ENCODE data around the gene BCL3. TPM values are rescaled to one million over a fixed set of nuclear protein-coding genes. Genes with fewer than 3 reads are reported as not detected.
"Not testable (repeated sequence)": the region's sequence is repeated elsewhere in the genome, so short reads cannot be mapped to it uniquely, and the experiment has no call there.

BCL3 gene
- total RNA-seq, 1 donor from 2014 or later = 4.6 TPM

- not testable (repeated sequence) for DNase-seq
Observed at GRCh38 chr19:44721369-44721768, 27.1 kb upstream of the BCL3 start.

GRCh38 chr19:44722131-44723121 is 26.1 kb upstream of the BCL3 start:
- DNase-seq = no peak

GRCh38 chr19:44723299-44723951 is 25.1 kb upstream of the BCL3 start:
- no peak for DNase-seq

- DNase-seq = peak; percentile 58
Observed at GRCh38 chr19:44723952-44724319, 24.6 kb upstream of the BCL3 start.

GRCh38 chr19:44725251-44725650 is 23.3 kb upstream of the BCL3 start:
- no peak for DNase-seq

GRCh38 chr19:44725684-44726083 is 22.8 kb upstream of the BCL3 start:
- DNase-seq = no peak

GRCh38 chr19:44726465-44726864 is 22.0 kb upstream of the BCL3 start:
- no peak for DNase-seq

GRCh38 chr19:44728178-44728577 is 20.3 kb upstream of the BCL3 start:
- DNase-seq = no peak

GRCh38 chr19:44729516-44730033 is 18.9 kb upstream of the BCL3 start:
- DNase-seq = no peak

- no peak for DNase-seq
Observed at GRCh38 chr19:44731081-44731480, 17.4 kb upstream of the BCL3 start.

GRCh38 chr19:44731622-44732021 is 16.9 kb upstream of the BCL3 start:
- no peak for DNase-seq

GRCh38 chr19:44732235-44733014 is 16.1 kb upstream of the BCL3 start:
- DNase-seq = no peak

GRCh38 chr19:44734357-44734756 is 14.2 kb upstream of the BCL3 start:
- no peak for DNase-seq

GRCh38 chr19:44735011-44735410 is 13.5 kb upstream of the BCL3 start:
- no peak for DNase-seq

GRCh38 chr19:44737238-44738071 is 11.1 kb upstream of the BCL3 start:
- no peak for DNase-seq

- no peak for DNase-seq
Observed at GRCh38 chr19:44738136-44738535, 10.4 kb upstream of the BCL3 start.

GRCh38 chr19:44738603-44739558 is 9.6 kb upstream of the BCL3 start:
- DNase-seq = no peak

GRCh38 chr19:44740351-44740824 is 8.1 kb upstream of the BCL3 start:
- DNase-seq = no peak

GRCh38 chr19:44741258-44741731 is 7.2 kb upstream of the BCL3 start:
- no peak for DNase-seq

- peak; percentile 95 for DNase-seq
Observed at GRCh38 chr19:44741841-44742329, 6.6 kb upstream of the BCL3 start.

All from skin of body (tissue), 2 donors.